GM12892 (cell line): ENCODE data around the gene MYLK2.

Experiments
- POLR2A ChIP-seq: IDR thresholded peaks from 2 replicates; pipeline ENCODE4 v1.6.1; 2011; ENCODE audit warnings: low read depth, low read length, control low read depth
- TAF1 ChIP-seq: IDR thresholded peaks from 2 replicates; pipeline ENCODE4 v1.6.1; 2011; ENCODE audit warnings: low read depth, mild to moderate bottlenecking, control low read depth, low read length, borderline replicate concordance

- no peak for TF ChIP-seq POLR2A
- TF ChIP-seq TAF1: no peak
These were observed 34.1 kb upstream of the MYLK2 start for GRCh38 chr20:31785089-31785488.
